ENCODE measurements around the gene RBM6.

RBM6 gene

DNA sequence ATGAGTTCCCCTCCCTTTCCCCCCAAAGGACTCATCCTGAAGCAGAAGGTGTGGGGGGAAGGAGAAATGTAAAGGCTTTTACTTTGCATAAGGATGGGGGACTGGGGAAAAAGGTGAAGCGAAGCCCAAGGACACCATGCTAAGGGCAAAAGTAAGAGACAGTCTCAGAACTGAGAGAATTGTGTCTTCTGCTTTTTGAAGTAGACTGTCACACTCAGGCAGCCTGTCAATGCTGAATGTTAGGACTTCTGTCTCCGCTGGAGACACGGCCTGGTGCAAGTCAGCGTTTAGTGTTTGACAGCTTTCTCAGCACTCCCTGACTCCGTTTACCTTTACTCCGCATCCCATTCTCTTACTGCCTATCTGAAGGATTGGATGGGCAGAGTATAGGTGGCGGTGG lies 162.6 kb downstream of the RBM6 start:
- no peak overlapping the region for H3K4me3 ChIP-seq (replicated peaks in 1 of 2; ENCODE audit: low read depth in 2 of 2, low read length in 2 of 2)
- DNase-seq (ENCODE audit: low read depth in 2 of 2) = no peak
- TF ChIP-seq, protein P1, sequence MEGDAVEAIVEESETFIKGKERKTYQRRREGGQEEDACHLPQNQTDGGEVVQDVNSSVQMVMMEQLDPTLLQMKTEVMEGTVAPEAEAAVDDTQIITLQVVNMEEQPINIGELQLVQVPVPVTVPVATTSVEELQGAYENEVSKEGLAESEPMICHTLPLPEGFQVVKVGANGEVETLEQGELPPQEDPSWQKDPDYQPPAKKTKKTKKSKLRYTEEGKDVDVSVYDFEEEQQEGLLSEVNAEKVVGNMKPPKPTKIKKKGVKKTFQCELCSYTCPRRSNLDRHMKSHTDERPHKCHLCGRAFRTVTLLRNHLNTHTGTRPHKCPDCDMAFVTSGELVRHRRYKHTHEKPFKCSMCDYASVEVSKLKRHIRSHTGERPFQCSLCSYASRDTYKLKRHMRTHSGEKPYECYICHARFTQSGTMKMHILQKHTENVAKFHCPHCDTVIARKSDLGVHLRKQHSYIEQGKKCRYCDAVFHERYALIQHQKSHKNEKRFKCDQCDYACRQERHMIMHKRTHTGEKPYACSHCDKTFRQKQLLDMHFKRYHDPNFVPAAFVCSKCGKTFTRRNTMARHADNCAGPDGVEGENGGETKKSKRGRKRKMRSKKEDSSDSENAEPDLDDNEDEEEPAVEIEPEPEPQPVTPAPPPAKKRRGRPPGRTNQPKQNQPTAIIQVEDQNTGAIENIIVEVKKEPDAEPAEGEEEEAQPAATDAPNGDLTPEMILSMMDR (IDR thresholded peaks at IDR 0.05; ENCODE audit: low read depth, low read length) = no peak

- TF ChIP-seq, protein P1 (IDR thresholded peaks at IDR 0.05; ENCODE audit: low read depth, low read length) = no peak
These were observed 171.8 kb downstream of the RBM6 start for GRCh38 chr3:50111757-50112156.

GRCh38 chr3:50112462-50112861 lies 172.5 kb downstream of the RBM6 start:
- no peak for DNase-seq (ENCODE audit: low read depth in 2 of 2)
- TF ChIP-seq, protein P1 (IDR thresholded peaks at IDR 0.05; ENCODE audit: low read depth, low read length) = no peak
- H3K4me3 ChIP-seq (replicated peaks in 1 of 2; ENCODE audit: low read depth in 2 of 2, low read length in 2 of 2) = no peak overlapping the region

More at GRCh38 chr3:50111757-50112156, 171.8 kb downstream of the RBM6 start:
- no peak for DNase-seq (ENCODE audit: low read depth in 2 of 2)
- no peak overlapping the region for H3K4me3 ChIP-seq (replicated peaks in 1 of 2; ENCODE audit: low read depth in 2 of 2, low read length in 2 of 2)

DNA sequence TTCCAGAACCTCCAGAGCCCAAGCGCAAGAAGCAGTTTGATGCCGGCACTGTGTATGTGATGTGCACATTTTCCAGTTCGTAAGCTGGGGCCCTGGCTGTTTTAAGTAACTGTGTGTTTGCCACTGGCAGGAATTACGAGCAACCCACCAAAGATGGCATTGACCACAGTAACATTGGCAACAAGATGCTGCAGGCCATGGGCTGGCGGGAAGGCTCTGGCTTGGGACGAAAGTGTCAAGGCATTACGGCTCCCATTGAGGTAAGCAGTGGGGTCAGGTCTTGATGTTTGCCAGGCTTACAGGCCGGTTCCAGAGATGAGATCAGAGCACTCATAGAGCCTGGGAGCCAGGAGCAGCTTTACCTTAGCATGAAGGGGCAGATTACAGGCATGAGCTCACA lies 177.2 kb downstream of the RBM6 start:
- H3K4me3 ChIP-seq (replicated peaks in 1 of 2; ENCODE audit: low read depth in 2 of 2, low read length in 2 of 2) = no peak overlapping the region
- DNase-seq (ENCODE audit: low read depth in 2 of 2) = no peak

GRCh38 chr3:50118237-50118636 lies 178.3 kb downstream of the RBM6 start:
- TF ChIP-seq, protein P1 (IDR thresholded peaks at IDR 0.05; ENCODE audit: low read depth, low read length) = no peak

More for the DNA sequence above, 177.2 kb downstream of the RBM6 start:
- TF ChIP-seq, protein P1 (IDR thresholded peaks at IDR 0.05; ENCODE audit: low read depth, low read length) = no peak

DNA sequence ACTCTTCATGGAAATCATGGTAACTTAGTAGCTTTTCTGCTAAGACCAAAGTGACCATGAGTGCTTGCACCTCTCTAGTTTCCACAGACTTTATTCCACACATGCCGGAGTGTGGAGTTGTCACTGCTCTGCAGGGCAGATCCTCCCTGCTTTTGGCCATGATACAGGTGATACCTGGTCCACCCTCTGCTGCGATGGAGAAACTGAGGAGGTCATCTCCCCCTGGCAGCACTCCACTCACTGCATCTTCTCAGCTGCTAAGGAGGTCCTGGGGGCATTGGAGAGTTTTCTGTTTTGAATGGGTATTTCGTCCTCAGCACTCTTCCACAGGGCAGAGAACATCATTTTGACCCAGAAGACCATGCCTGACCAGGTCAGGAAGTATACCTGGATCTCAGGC lies 179.8 kb downstream of the RBM6 start:
- TF ChIP-seq, protein P1 (IDR thresholded peaks at IDR 0.05; ENCODE audit: low read depth, low read length) = no peak

More at GRCh38 chr3:50118237-50118636, 178.3 kb downstream of the RBM6 start:
- DNase-seq (ENCODE audit: low read depth in 2 of 2) = no peak
- no peak overlapping the region for H3K4me3 ChIP-seq (replicated peaks in 1 of 2; ENCODE audit: low read depth in 2 of 2, low read length in 2 of 2)

More for the DNA sequence above, 179.8 kb downstream of the RBM6 start:
- H3K4me3 ChIP-seq (replicated peaks in 1 of 2; ENCODE audit: low read depth in 2 of 2, low read length in 2 of 2) = no peak overlapping the region
- no peak for DNase-seq (ENCODE audit: low read depth in 2 of 2)

All from cardiac fibroblast (primary cell).